Endothelial cell of umbilical vein (primary cell): ENCODE measurements around the gene COBLL1. TPM values are rescaled to one million over a fixed set of nuclear protein-coding genes. Genes with fewer than 3 reads are reported as not detected.
"Not testable (repeated sequence)": the region's sequence is repeated elsewhere in the genome, so short reads cannot be mapped to it uniquely, and the experiment has no call there.

Experiments
- BruUV-seq: library from RNA; stranded (reverse); fragments of 400-500 nt; replicated peaks from 2 replicates; lab custom pipeline; 2021; lab: Mats Ljungman, UMichigan
- CTCF ChIA-PET: fragments of 300-600, 350-600 bp; sonication (Branson Sonifier 250); formaldehyde crosslinking; loops from one replicate; lab custom pipeline; 2021; ENCODE audit warnings: antibody characterized with exemption, inconsistent platforms; lab: Charles Lee
- POLR2A ChIA-PET: fragments of 300-600, 350-600 bp; sonication (Branson Sonifier 250); formaldehyde crosslinking; loops from one replicate; lab custom pipeline; 2021; ENCODE audit warnings: antibody characterized with exemption, inconsistent platforms; lab: Charles Lee
- DNase-seq: peaks from one replicate; pipeline ENCODE4 v3.0.0-alpha.2; 2011; ENCODE audit warnings: low read depth, low spot score
- FAIRE-seq: peaks from 2 replicates; lab custom pipeline; 2011; peaks lifted over from hg19 to GRCh38; lab: Jason Lieb, UNC
- H2AFZ ChIP-seq: 2 replicates; pipeline ENCODE4 v1.6.0; 2012; ENCODE audit warnings: low read depth, low read length, control low read depth, inconsistent platforms
- H3K27ac ChIP-seq: 2 replicates; pipeline ENCODE4 v1.5.1; 2011; ENCODE audit warnings: low read depth, mild to moderate bottlenecking, control low read depth, low read length, moderate library complexity; ENCODE audit not compliant: insufficient read depth
- H3K27me3 ChIP-seq, 2 experiments: 2 replicates each; pipeline versions ENCODE4 v1.6.0 to v1.6.1; 2011; ENCODE audit warnings: low read length in 2 of 2, mixed read lengths in 1 of 2; ENCODE audit not compliant: control insufficient read depth in 2 of 2, insufficient read depth in 2 of 2
- H3K36me3 ChIP-seq, 2 experiments: 2 replicates in 1 of 2; 3 replicates in 1 of 2; pipeline ENCODE4 v1.5.1; 2011; ENCODE audit warnings: low read length in 2 of 2, mild to moderate bottlenecking in 1 of 2, moderate library complexity in 1 of 2; ENCODE audit not compliant: control insufficient read depth in 2 of 2, insufficient read depth in 2 of 2; ENCODE audit errors: extremely low read depth in 1 of 2
- H3K4me1 ChIP-seq: 3 replicates; pipeline ENCODE4 v1.5.1; 2011; ENCODE audit warnings: mild to moderate bottlenecking, low read length; ENCODE audit not compliant: control insufficient read depth, insufficient read depth; ENCODE audit errors: extremely low read depth
- H3K4me2 ChIP-seq: 2 replicates; pipeline ENCODE4 v1.6.1; 2011; ENCODE audit warnings: low read length, control low read depth, mixed read lengths; ENCODE audit not compliant: insufficient read depth
- H3K4me3 ChIP-seq, 3 experiments: fragments of 200-600 bp in 1 of 3; sonication (generic), shearing (Covaris generic) in 1 of 3; replicated peaks in 1 of 3; 2 replicates each; pipeline ENCODE4 v1.5.1; 2011 to 2016; ENCODE audit warnings: control low read depth in 3 of 3, low read length in 3 of 3, mild to moderate bottlenecking in 2 of 3, inconsistent platforms in 1 of 3, low read depth in 1 of 3, moderate library complexity in 1 of 3; ENCODE audit not compliant: insufficient read depth in 1 of 3
- H3K79me2 ChIP-seq: 2 replicates; pipeline ENCODE4 v1.6.0; 2012; ENCODE audit warnings: low read length, inconsistent platforms; ENCODE audit not compliant: control insufficient read depth, insufficient read depth
- H3K9ac ChIP-seq: replicated peaks from 2 replicates; pipeline ENCODE3; 2011; ENCODE audit warnings: low read length, control low read depth; ENCODE audit not compliant: insufficient read depth; ENCODE audit errors: extremely low read depth
- H3K9me1 ChIP-seq: replicated peaks from 3 replicates; pipeline ENCODE4 v1.6.0; 2011; ENCODE audit warnings: mild to moderate bottlenecking, low read length; ENCODE audit not compliant: control insufficient read depth, insufficient read depth; ENCODE audit errors: extremely low read depth
- H3K9me3 ChIP-seq: replicated peaks from 2 replicates; pipeline ENCODE4 v1.5.1; 2012; ENCODE audit warnings: low read length, inconsistent platforms; ENCODE audit not compliant: control insufficient read depth, insufficient read depth
- H4K20me1 ChIP-seq: replicated peaks from 2 replicates; pipeline ENCODE3; 2011; ENCODE audit warnings: mild to moderate bottlenecking, low read length; ENCODE audit not compliant: control insufficient read depth, insufficient read depth; ENCODE audit errors: extremely low read depth
- GATA2 ChIP-seq: IDR thresholded peaks from 2 replicates; pipeline ENCODE4 v1.7.0; 2011; ENCODE audit warnings: low read depth, mild to moderate bottlenecking, moderate library complexity, mixed read lengths, low read length; ENCODE audit not compliant: insufficient read length, insufficient read depth
- JUN ChIP-seq: IDR thresholded peaks from 2 replicates; pipeline ENCODE4 v1.6.1; 2011; ENCODE audit warnings: borderline replicate concordance, low read depth; ENCODE audit not compliant: insufficient read length, insufficient read depth
- dilution Hi-C: fragments of 300-500 bp; cut with MboI; formaldehyde crosslinking; loops from one replicate; pipeline ENCODE4 v1.15.0; 2019; ENCODE audit warnings: low sequenced_read_pairs; ENCODE audit not compliant: extremely low pct_ligation_motif_present
- intact Hi-C: fragments of 100-400 bp; cut with micrococcal nuclease; formaldehyde crosslinking; loops from one replicate; pipeline ENCODE4 v1.10.0; 2022
- polyA plus RNA-seq, 4 experiments: library from polyadenylated mRNA; depleted of rRNA in 3 of 4; stranded (reverse) in 3 of 4; unstranded in 1 of 4; fragments of >200 nt; gene quantifications; 2 replicates each; pipeline versions ENCODE4 v1.2.1 to v1.2.3, GENCODE V29; 2011 to 2012; ENCODE audit warnings: missing spikeins in 1 of 4
- total RNA-seq: library from RNA; stranded (reverse); gene quantifications from 2 replicates; pipeline ENCODE4 v1.2.3, GENCODE V29; 2021
- TF ChIP-seq, protein P1 (sequence below), 2 donors: IDR thresholded peaks; 1 replicate in 1 of 2; 2 replicates in 1 of 2; pipeline ENCODE4 v1.5.1; 2011; ENCODE audit warnings: low read length in 2 of 2, mild to moderate bottlenecking in 2 of 2, moderate library complexity in 2 of 2, control low read depth in 1 of 2, inconsistent platforms in 1 of 2, low read depth in 1 of 2; ENCODE audit not compliant: insufficient read depth in 1 of 2; ENCODE audit errors: extremely low read depth in 1 of 2
- TF ChIP-seq, protein P2 (sequence below): IDR thresholded peaks from 2 replicates; pipeline ENCODE4 v1.6.1; 2011; ENCODE audit not compliant: insufficient read depth, insufficient read length

The COBLL1 gene
- total and polyA plus RNA-seq, 2 donors (not counting 3 experiments of a cell fraction or from before 2014, with no cell fraction given): 9.1 to 38.4 TPM

DNA sequence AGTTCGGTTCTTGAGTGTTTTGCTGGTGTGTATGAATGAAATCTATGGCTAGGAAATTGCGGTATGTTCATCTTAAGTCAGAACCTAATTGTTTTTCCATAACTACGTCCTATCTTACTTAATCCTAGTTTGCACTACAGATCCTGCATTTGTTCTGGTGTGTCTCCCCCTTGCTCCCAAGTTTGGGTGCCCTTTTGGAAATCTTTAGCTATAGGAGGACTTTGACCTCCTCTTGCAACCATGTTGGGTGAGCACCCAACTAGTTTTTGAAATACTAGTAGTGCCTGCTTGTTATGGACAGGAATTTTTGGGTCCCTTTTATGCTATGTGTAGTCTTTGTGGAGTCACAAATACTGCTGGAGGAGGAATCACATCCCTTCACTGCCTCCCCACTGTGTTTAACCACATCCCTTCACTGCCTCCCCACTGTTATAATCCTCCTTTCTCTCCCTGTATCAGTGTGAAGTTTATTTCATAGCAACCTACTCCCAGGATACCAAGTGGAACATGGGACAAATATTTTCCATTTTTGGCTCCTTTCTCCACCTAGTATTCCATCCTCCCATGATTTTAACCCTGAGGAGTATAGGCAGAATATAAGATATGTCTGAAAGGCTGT is 26.3 kb upstream of the COBLL1 start:
- H2AFZ ChIP-seq: no peak overlapping the region
- H3K4me2 ChIP-seq: no peak overlapping the region
- ChIA-PET POLR2A (no interaction called here), CTCF (no interaction called here)
- H3K4me3 ChIP-seq: no peak overlapping the region
- no peaks in the 10 kb centered on the region for H3K36me3 ChIP-seq
- no peaks in the 10 kb centered on the region for H4K20me1 ChIP-seq
- H3K9ac ChIP-seq: no peak overlapping the region
- no peaks in the 10 kb centered on the region for H3K27me3 ChIP-seq
- dilution Hi-C loops: no loop called here
- intact Hi-C loops: no loop called here
- TF ChIP-seq JUN (no peak), GATA2 (no peak)
- TF ChIP-seq, protein P1, sequence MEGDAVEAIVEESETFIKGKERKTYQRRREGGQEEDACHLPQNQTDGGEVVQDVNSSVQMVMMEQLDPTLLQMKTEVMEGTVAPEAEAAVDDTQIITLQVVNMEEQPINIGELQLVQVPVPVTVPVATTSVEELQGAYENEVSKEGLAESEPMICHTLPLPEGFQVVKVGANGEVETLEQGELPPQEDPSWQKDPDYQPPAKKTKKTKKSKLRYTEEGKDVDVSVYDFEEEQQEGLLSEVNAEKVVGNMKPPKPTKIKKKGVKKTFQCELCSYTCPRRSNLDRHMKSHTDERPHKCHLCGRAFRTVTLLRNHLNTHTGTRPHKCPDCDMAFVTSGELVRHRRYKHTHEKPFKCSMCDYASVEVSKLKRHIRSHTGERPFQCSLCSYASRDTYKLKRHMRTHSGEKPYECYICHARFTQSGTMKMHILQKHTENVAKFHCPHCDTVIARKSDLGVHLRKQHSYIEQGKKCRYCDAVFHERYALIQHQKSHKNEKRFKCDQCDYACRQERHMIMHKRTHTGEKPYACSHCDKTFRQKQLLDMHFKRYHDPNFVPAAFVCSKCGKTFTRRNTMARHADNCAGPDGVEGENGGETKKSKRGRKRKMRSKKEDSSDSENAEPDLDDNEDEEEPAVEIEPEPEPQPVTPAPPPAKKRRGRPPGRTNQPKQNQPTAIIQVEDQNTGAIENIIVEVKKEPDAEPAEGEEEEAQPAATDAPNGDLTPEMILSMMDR (IDR thresholded peaks at IDR 0.05; ENCODE audit: extremely low read depth in 1 of 2, insufficient read depth in 1 of 2, low read depth in 1 of 2, low read length in 2 of 2): no peak
- TF ChIP-seq, protein P2, sequence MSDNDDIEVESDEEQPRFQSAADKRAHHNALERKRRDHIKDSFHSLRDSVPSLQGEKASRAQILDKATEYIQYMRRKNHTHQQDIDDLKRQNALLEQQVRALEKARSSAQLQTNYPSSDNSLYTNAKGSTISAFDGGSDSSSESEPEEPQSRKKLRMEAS: no peak
- no peak overlapping the region for H3K27ac ChIP-seq
- H3K79me2 ChIP-seq: no peaks in the 10 kb centered on the region
- H3K4me1 ChIP-seq: no peaks in the 10 kb centered on the region
- H3K9me1 ChIP-seq: no peaks in the 10 kb centered on the region
- no peak for DNase-seq
- no TSS peak for BruUV-seq
- no peaks in the 10 kb centered on the region for H3K9me3 ChIP-seq
- no peak for FAIRE-seq

DNA sequence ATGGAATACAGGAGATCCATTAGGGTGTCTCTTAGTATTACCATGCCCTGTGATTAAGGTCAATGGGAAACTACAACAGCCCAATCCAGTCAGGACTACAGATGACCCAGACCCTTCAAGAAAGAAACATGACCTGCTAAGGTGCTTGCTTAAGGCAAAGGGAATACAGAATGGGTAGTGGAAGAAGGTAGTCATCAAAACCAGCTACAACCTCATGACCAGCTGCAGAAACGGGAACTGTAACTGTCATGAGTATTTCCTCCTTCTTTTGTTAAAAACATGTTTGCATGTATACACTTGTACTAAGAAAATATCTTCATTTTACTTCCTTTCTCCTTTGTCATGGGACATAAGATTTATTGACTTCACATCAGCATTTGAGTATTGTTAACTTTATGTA is 24.8 kb upstream of the COBLL1 start:
- CTCF ChIA-PET: interaction anchor here (1.0 kb wide), 1 partner anchor 10 kb away, joined by 3 read pairs; no protein-coding TSS in a partner anchor
- H3K27me3 ChIP-seq, H3K4me1 ChIP-seq, H3K9me3 ChIP-seq, dilution Hi-C loops, FAIRE-seq, H3K27ac ChIP-seq, BruUV-seq, H3K4me3 ChIP-seq, intact Hi-C loops, H2AFZ ChIP-seq, H3K79me2 ChIP-seq, H3K9me1 ChIP-seq, DNase-seq, H3K9ac ChIP-seq, H3K4me2 ChIP-seq, H4K20me1 ChIP-seq, POLR2A ChIA-PET, H3K36me3 ChIP-seq: not testable (repeated sequence)
